Neutrophil (primary cell): Measurements from ENCODE around the gene NENF.

Experiments
- H3K27ac ChIP-seq: fragments of 200-600 bp; sonication (generic); 2 replicates; pipeline ENCODE4 v1.5.1; 2016; ENCODE audit warnings: mild to moderate bottlenecking, moderate library complexity
- H3K27me3 ChIP-seq: fragments of 200-600 bp; sonication (generic); 2 replicates; pipeline ENCODE4 v1.6.0; 2016; ENCODE audit warnings: mild to moderate bottlenecking
- H3K36me3 ChIP-seq: fragments of 200-600 bp; sonication (generic); 2 replicates; pipeline ENCODE4 v1.5.1; 2017
- H3K4me1 ChIP-seq, 2 experiments: fragments of 200-600 bp in 1 of 2; sonication (generic) in 1 of 2; 1 replicate in 1 of 2; 2 replicates in 1 of 2; pipeline versions ENCODE4 v1.5.1 to v1.6.1; 2013 to 2016; ENCODE audit warnings: low read depth in 1 of 2, low read length in 1 of 2, mild to moderate bottlenecking in 1 of 2, moderate library complexity in 1 of 2; ENCODE audit not compliant: control insufficient read depth in 1 of 2, insufficient read depth in 1 of 2
- H3K4me3 ChIP-seq, 2 experiments: fragments of 200-600 bp in 1 of 2; sonication (generic) in 1 of 2; 1 replicate in 1 of 2; 2 replicates in 1 of 2; pipeline ENCODE4 v1.5.1; 2013 to 2016; ENCODE audit warnings: low read depth in 1 of 2, low read length in 1 of 2, mild to moderate bottlenecking in 1 of 2, moderate library complexity in 1 of 2
- H3K9me3 ChIP-seq: fragments of 200-600 bp; sonication (generic); 2 replicates; pipeline ENCODE4 v1.5.1; 2016
- TF ChIP-seq, protein P1 (sequence below): fragments of 200-600 bp; sonication (generic); IDR thresholded peaks from 2 replicates; pipeline ENCODE4 v1.5.1; 2016; ENCODE audit warnings: antibody characterized with exemption

NENF gene

DNA sequence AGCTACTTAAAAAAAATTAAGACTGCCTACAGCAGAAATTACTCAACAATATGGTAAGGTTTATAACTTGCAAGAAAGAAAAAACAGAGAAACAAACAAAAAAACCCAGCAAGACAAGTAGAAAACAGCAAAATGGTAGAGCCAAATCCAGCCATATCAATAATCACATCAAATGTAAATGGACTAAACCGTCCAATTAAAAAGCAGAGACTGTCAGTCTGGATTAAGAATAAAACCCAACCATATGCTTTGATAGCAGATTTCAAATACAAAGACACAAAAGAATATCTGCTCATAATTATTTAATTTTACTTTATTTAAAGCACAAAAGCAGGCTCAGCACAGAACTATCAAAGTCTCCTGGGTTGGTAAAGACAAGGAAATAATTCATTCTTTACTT, 35.5 kb upstream of the NENF start:
- H3K27ac ChIP-seq = no peak overlapping the region
- H3K27me3 ChIP-seq = no peaks in the 10 kb centered on the region
- H3K9me3 ChIP-seq = peaks cover 4% of the 10 kb centered on the region
- H3K4me3 ChIP-seq = no peak overlapping the region
- no peaks in the 10 kb centered on the region for H3K36me3 ChIP-seq
- H3K4me1 ChIP-seq = no peaks in the 10 kb centered on the region
- TF ChIP-seq, protein P1, sequence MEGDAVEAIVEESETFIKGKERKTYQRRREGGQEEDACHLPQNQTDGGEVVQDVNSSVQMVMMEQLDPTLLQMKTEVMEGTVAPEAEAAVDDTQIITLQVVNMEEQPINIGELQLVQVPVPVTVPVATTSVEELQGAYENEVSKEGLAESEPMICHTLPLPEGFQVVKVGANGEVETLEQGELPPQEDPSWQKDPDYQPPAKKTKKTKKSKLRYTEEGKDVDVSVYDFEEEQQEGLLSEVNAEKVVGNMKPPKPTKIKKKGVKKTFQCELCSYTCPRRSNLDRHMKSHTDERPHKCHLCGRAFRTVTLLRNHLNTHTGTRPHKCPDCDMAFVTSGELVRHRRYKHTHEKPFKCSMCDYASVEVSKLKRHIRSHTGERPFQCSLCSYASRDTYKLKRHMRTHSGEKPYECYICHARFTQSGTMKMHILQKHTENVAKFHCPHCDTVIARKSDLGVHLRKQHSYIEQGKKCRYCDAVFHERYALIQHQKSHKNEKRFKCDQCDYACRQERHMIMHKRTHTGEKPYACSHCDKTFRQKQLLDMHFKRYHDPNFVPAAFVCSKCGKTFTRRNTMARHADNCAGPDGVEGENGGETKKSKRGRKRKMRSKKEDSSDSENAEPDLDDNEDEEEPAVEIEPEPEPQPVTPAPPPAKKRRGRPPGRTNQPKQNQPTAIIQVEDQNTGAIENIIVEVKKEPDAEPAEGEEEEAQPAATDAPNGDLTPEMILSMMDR = no peak

DNA sequence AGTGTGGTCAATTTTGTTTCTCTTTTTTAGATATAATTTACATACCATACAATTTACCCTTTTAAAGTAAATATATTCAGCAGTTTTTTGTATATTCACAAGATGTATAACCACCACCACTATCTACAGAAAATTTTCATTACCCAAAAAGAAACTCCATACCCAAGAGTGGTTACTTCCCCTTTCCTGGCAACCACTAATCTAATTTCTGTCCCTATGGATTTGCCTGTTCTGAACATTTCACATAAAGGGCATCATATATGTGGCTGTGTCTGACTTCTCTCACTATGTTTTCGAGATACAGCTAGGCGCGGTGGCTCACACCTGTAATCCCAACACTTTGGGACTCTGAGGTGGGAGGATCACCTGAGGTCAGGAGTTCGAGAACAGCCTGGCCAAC, 31.7 kb upstream of the NENF start:
- TF ChIP-seq, protein P1 = no peak
- no peaks in the 10 kb centered on the region for H3K36me3 ChIP-seq
- no peaks in the 10 kb centered on the region for H3K4me1 ChIP-seq
- no peaks in the 10 kb centered on the region for H3K27me3 ChIP-seq
- no peak overlapping the region for H3K27ac ChIP-seq
- no peak overlapping the region for H3K4me3 ChIP-seq
- H3K9me3 ChIP-seq = peaks cover 2% of the 10 kb centered on the region

DNA sequence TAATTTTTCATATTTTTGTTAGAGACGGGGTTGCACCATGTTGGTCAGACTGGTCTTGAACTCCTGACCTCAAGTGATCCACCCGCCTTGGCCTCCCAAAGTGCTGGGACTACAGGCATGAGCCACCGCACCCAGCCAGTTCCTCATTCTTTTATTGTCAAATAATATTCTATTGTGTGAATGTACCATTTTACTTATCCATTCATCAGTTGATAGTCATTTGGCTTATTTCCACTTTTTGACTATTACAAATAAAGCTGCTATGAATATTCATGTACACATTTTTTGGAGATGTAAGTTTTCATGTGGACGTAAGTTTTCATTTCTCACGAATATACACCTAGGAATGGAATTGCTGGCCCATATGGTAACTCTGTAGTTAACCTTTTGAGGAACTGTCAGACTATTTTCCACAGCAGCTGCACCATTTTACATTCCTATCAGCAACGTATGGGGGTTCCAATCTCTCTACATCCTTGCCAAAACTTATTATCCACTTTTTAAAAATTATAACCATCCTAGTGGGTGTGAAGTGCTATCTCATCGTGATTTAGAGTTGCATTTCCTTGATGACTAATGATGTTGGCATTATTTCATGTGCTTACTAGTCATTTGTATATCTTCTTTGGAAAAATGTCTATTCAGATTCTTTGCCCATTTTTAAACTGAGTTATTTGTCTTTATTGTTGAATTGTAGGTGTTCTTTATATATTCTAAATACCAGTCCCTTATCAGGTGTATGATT, 30.7 kb upstream of the NENF start:
- TF ChIP-seq, protein P1 = no peak
- no peaks in the 10 kb centered on the region for H3K4me1 ChIP-seq
- no peaks in the 10 kb centered on the region for H3K27me3 ChIP-seq
- no peak overlapping the region for H3K27ac ChIP-seq
- H3K4me3 ChIP-seq = no peak overlapping the region
- H3K9me3 ChIP-seq = no peaks in the 10 kb centered on the region
- H3K36me3 ChIP-seq = no peaks in the 10 kb centered on the region

DNA sequence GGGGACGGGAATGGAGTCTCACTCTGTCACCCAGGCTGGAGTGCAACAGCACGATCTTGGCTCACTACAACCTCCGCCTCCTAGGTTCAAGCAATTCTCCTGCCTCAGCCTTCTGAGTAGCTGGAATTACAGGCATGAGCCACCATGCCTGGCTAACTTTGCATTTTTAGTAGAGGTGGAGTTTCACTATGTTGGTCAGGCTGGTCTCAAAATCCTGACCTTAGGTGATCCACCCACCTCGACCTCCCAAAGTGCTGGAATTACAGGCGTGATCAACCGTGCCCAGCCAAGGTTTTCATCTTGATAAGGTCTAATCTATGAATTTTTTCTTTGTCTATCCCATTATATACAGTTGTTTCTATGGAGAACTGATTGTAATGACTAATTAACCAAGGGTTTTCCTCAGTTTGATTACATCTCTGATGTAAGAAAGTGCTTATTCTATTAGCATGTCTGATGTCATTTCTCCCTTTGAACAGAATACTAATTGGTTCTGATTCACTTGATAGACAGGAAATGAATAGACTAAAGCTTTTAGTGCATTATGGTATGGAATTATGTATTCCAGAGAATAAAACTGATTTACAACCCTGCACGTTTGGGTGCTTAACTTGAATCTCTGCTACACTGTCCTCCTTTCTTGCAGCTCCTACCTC, 29.9 kb upstream of the NENF start:
- Histone ChIP-seq H3K9me3 (no peaks in the 10 kb centered on the region), H3K27me3 (no peaks in the 10 kb centered on the region), H3K4me3 (no peak overlapping the region), H3K4me1 (no peaks in the 10 kb centered on the region), H3K36me3 (no peaks in the 10 kb centered on the region), H3K27ac (no peak overlapping the region)
- TF ChIP-seq, protein P1 = no peak

DNA sequence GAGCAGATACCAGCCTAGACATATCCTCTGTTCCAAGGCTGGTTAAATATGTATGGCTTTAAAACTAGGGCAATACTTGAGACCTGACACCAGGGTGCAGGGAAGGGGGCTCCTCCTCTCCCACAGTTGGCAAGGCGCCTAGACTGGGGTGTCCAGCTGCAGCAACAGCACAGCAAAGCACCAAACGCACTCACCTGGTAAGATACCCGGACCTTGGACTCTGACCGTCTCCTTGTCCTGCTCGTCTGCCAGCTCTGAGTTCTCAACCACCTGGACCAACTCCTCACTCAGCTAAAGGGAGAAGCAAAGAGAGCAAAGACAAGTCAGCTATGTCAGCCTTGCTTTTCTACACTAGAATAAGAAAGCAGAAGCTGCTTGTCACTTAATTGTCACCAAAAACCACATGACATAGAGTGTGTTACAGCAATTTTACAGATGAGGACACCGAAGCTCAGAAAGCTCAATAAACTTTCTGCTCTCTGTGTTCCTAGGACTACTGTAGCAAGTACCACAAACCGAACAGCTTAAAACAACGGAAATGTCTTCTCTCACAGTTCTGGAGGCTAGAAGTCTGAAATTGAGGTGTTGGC, 22.4 kb upstream of the NENF start:
- Histone ChIP-seq H3K27ac (no peak overlapping the region), H3K36me3 (no peaks in the 10 kb centered on the region), H3K9me3 (no peaks in the 10 kb centered on the region), H3K4me3 (no peak overlapping the region), H3K27me3 (peaks cover 9% of the 10 kb centered on the region), H3K4me1 (peaks cover 8 to 11% of the 10 kb centered on the region in 2 experiments)
- TF ChIP-seq, protein P1 = no peak
